ENCODE data around the gene DYNC1H1. TPM values are rescaled to one million over a fixed set of nuclear protein-coding genes. Genes with fewer than 3 reads are reported as not detected.

DYNC1H1 gene
- polyA plus RNA-seq, 1 donor from 2014 or later: 298 TPM

GRCh38 chr14:102043251-102044025 is 79.1 kb downstream of the DYNC1H1 start:
- Histone ChIP-seq H3K27ac (ENCODE audit: low read length) (no peak overlapping the region), H3K9me2 (ENCODE audit: insufficient read depth, low read length) (no peaks in the 10 kb centered on the region), H3K36me3 (ENCODE audit: insufficient read depth, low read length) (peaks cover 16% of the 10 kb centered on the region), H3K4me2 (ENCODE audit: low read length) (no peak overlapping the region), H3K9ac (ENCODE audit: low read length) (no peak overlapping the region), H3F3A (ENCODE audit: insufficient read depth, low read length, poor library complexity, severe bottlenecking) (no peaks in the 10 kb centered on the region), H4K20me1 (ENCODE audit: insufficient read depth) (no peaks in the 10 kb centered on the region), H3K79me2 (replicated peaks; ENCODE audit: insufficient read depth, low read length) (no peaks in the 10 kb centered on the region), H3K9me3 (ENCODE audit: low read length) (no peaks in the 10 kb centered on the region), H3K27me3 (ENCODE audit: insufficient read depth, low read depth, low read length) (no peaks in the 10 kb centered on the region), H3K4me3 (ENCODE audit: low read length) (no peak overlapping the region), H2AFZ (ENCODE audit: low read depth, low read length) (no peak overlapping the region)
- TF ChIP-seq RAD21 (conservative IDR thresholded peaks at IDR 0.05) (no peak), EZH2 (IDR thresholded peaks at IDR 0.05; ENCODE audit: borderline replicate concordance, insufficient read depth, low read length, poor library complexity, severe bottlenecking) (no peak), TAF1 (IDR thresholded peaks at IDR 0.05; ENCODE audit: low read depth) (no peak), EP300 (conservative IDR thresholded peaks at IDR 0.05; ENCODE audit: poor library complexity, severe bottlenecking) (no peak), SMC3 (conservative IDR thresholded peaks at IDR 0.05; ENCODE audit: poor library complexity) (no peak), MXI1 (conservative IDR thresholded peaks at IDR 0.05; ENCODE audit: poor library complexity, severe bottlenecking) (no peak), POLR2AphosphoS5 (IDR thresholded peaks at IDR 0.05) (no peak)
- TF ChIP-seq, protein P1, sequence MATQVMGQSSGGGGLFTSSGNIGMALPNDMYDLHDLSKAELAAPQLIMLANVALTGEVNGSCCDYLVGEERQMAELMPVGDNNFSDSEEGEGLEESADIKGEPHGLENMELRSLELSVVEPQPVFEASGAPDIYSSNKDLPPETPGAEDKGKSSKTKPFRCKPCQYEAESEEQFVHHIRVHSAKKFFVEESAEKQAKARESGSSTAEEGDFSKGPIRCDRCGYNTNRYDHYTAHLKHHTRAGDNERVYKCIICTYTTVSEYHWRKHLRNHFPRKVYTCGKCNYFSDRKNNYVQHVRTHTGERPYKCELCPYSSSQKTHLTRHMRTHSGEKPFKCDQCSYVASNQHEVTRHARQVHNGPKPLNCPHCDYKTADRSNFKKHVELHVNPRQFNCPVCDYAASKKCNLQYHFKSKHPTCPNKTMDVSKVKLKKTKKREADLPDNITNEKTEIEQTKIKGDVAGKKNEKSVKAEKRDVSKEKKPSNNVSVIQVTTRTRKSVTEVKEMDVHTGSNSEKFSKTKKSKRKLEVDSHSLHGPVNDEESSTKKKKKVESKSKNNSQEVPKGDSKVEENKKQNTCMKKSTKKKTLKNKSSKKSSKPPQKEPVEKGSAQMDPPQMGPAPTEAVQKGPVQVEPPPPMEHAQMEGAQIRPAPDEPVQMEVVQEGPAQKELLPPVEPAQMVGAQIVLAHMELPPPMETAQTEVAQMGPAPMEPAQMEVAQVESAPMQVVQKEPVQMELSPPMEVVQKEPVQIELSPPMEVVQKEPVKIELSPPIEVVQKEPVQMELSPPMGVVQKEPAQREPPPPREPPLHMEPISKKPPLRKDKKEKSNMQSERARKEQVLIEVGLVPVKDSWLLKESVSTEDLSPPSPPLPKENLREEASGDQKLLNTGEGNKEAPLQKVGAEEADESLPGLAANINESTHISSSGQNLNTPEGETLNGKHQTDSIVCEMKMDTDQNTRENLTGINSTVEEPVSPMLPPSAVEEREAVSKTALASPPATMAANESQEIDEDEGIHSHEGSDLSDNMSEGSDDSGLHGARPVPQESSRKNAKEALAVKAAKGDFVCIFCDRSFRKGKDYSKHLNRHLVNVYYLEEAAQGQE (IDR thresholded peaks at IDR 0.05; ENCODE audit: borderline replicate concordance): no peak
- TF ChIP-seq, protein P2, sequence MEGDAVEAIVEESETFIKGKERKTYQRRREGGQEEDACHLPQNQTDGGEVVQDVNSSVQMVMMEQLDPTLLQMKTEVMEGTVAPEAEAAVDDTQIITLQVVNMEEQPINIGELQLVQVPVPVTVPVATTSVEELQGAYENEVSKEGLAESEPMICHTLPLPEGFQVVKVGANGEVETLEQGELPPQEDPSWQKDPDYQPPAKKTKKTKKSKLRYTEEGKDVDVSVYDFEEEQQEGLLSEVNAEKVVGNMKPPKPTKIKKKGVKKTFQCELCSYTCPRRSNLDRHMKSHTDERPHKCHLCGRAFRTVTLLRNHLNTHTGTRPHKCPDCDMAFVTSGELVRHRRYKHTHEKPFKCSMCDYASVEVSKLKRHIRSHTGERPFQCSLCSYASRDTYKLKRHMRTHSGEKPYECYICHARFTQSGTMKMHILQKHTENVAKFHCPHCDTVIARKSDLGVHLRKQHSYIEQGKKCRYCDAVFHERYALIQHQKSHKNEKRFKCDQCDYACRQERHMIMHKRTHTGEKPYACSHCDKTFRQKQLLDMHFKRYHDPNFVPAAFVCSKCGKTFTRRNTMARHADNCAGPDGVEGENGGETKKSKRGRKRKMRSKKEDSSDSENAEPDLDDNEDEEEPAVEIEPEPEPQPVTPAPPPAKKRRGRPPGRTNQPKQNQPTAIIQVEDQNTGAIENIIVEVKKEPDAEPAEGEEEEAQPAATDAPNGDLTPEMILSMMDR (IDR thresholded peaks at IDR 0.05; ENCODE audit: poor library complexity, severe bottlenecking): no peak

DNA sequence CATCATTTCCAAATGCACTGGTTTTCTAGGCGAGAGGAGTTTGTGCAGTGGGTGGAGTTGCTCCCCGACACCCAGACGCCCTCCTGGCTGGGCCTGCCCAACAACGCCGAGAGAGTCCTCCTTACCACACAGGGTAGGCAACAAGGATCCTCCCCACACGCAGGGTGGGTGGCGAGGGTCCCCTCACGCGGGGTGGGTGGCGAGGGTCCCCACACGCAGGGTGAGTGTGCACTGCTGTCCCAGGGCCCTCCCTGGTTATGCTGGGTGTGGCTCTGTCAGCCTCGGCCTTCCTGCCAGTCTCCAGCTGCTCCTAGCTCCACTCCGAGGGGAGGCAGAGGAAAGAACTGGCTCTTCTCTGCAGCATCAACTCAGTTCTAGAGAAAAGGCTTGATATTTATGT is 80.2 kb downstream of the DYNC1H1 start:
- Histone ChIP-seq H3K36me3 (ENCODE audit: insufficient read depth, low read length) (peaks cover 16% of the 10 kb centered on the region), H3K9me2 (ENCODE audit: insufficient read depth, low read length) (no peaks in the 10 kb centered on the region), H3K9ac (ENCODE audit: low read length) (no peak overlapping the region), H2AFZ (ENCODE audit: low read depth, low read length) (no peak overlapping the region), H3K4me2 (ENCODE audit: low read length) (no peak overlapping the region), H3K9me3 (ENCODE audit: low read length) (no peaks in the 10 kb centered on the region), H3F3A (ENCODE audit: insufficient read depth, low read length, poor library complexity, severe bottlenecking) (no peaks in the 10 kb centered on the region), H3K4me3 (ENCODE audit: low read length) (no peak overlapping the region), H3K27me3 (ENCODE audit: insufficient read depth, low read depth, low read length) (no peaks in the 10 kb centered on the region), H3K79me2 (replicated peaks; ENCODE audit: insufficient read depth, low read length) (no peaks in the 10 kb centered on the region), H4K20me1 (ENCODE audit: insufficient read depth) (no peaks in the 10 kb centered on the region), H3K27ac (ENCODE audit: low read length) (no peak overlapping the region)
- no peak for TF ChIP-seq TAF1 (IDR thresholded peaks at IDR 0.05; ENCODE audit: low read depth)
- TF ChIP-seq RAD21 (conservative IDR thresholded peaks at IDR 0.05): no peak
- no peak for TF ChIP-seq EZH2 (IDR thresholded peaks at IDR 0.05; ENCODE audit: borderline replicate concordance, insufficient read depth, low read length, poor library complexity, severe bottlenecking)
- no peak for TF ChIP-seq EP300 (conservative IDR thresholded peaks at IDR 0.05; ENCODE audit: poor library complexity, severe bottlenecking)
- TF ChIP-seq SMC3 (conservative IDR thresholded peaks at IDR 0.05; ENCODE audit: poor library complexity): no peak
- no peak for TF ChIP-seq MXI1 (conservative IDR thresholded peaks at IDR 0.05; ENCODE audit: poor library complexity, severe bottlenecking)
- TF ChIP-seq, protein P2 (IDR thresholded peaks at IDR 0.05; ENCODE audit: poor library complexity, severe bottlenecking): no peak
- no peak for TF ChIP-seq POLR2AphosphoS5 (IDR thresholded peaks at IDR 0.05)
- TF ChIP-seq, protein P1 (IDR thresholded peaks at IDR 0.05; ENCODE audit: borderline replicate concordance): no peak
